ENCODE results near the gene MTA1. TPM values are rescaled to one million over a fixed set of nuclear protein-coding genes. Genes with fewer than 3 reads are reported as not detected.

MTA1 gene
- total and polyA plus RNA-seq, 11 donors = 71.8 to 191 (median 109) TPM

GRCh38 chr14:105418269-105419194, 1.1 kb upstream of the MTA1 start:
- H3K4me1 ChIP-seq = peaks cover 2 to 62% (median 39%) of the 10 kb centered on the region in 12 donors

GRCh38 chr14:105420101-105420973, 710 bp downstream of the MTA1 start:
- DNase-seq = peak in 2 of 5 donors; percentile 23 to 63
- peaks cover 0 to 12% (median 0%) of the 10 kb centered on the region in 9 donors for H3K36me3 ChIP-seq
- TF ChIP-seq CTCF (IDR thresholded peaks at IDR 0.05) (no peak), POLR2A (IDR thresholded peaks at IDR 0.05) (no peak)
- H3K27ac ChIP-seq = peak overlapping the region in 11 of 12 donors; percentile 63 to 82 (median 74)
- H3K9me3 ChIP-seq = no peaks in the 10 kb centered on the region
- no peaks in the 10 kb centered on the region for H3K27me3 ChIP-seq
- ATAC-seq = no peak
- H3K4me3 ChIP-seq = peak overlapping the region; percentile 54 to 96 (median 70)
- WGBS, 4 donors = 4 to 60% (median 5%) methylated on average over 1 to 66 of the region's 67 CpGs
- intact Hi-C loops (cut with DNase I) = no loop called here
- H3K4me1 ChIP-seq = peaks cover 2 to 54% (median 37%) of the 10 kb centered on the region in 12 donors

More at GRCh38 chr14:105418269-105419194, 1.1 kb upstream of the MTA1 start:
- TF ChIP-seq CTCF (IDR thresholded peaks at IDR 0.05) (no peak), POLR2A (IDR thresholded peaks at IDR 0.05) (no peak)
- H3K27ac ChIP-seq = peak overlapping the region in 5 of 12 donors; percentile 77 to 87 (median 83)
- ATAC-seq = no peak
- H3K27me3 ChIP-seq = peaks cover 0 to under 1% (median 0%) of the 10 kb centered on the region in 9 donors
- peak overlapping the region in 11 of 12 donors; percentile 54 to 96 (median 70) for H3K4me3 ChIP-seq
- peaks cover 0 to 1% (median 0%) of the 10 kb centered on the region in 9 donors for H3K36me3 ChIP-seq
- DNase-seq = peak in 1 of 5 donors; percentile 21
- no peaks in the 10 kb centered on the region for H3K9me3 ChIP-seq
- intact Hi-C loops (cut with DNase I) = loop anchor here in 1 of 10 donors (10.0 kb wide), 1 partner anchor 66 kb away; the partner anchor contains the start of gene CRIP1
- 70 to 89% (median 75%) methylated on average over 16 to 19 of the region's 19 CpGs for WGBS, 4 donors

- WGBS, 4 donors = 44 to 80% (median 47%) methylated on average over 2 to 23 of the region's 23 CpGs
- peaks cover 2 to 48% (median 32%) of the 10 kb centered on the region in 12 donors for H3K4me1 ChIP-seq
- H3K4me3 ChIP-seq = peak overlapping the region; percentile 54 to 96 (median 70)
- H3K27me3 ChIP-seq = no peaks in the 10 kb centered on the region
- peak overlapping the region in 11 of 12 donors; percentile 63 to 82 (median 74) for H3K27ac ChIP-seq
- H3K36me3 ChIP-seq = peaks cover 0 to 12% (median 0%) of the 10 kb centered on the region in 9 donors
- ATAC-seq (peak in 2 of 4 donors; percentile 4 to 21), DNase-seq (peak in 2 of 5 donors; percentile 31 to 64)
- H3K9me3 ChIP-seq = no peaks in the 10 kb centered on the region
- intact Hi-C loops (cut with DNase I) = no loop called here
- TF ChIP-seq CTCF (IDR thresholded peaks at IDR 0.05) = no peak
These were observed 1.5 kb downstream of the MTA1 start for GRCh38 chr14:105420974-105421674.

Measured in heart left ventricle (tissue), 16 donors.